ENCODE results near the gene ZC2HC1B.

The ZC2HC1B gene

GRCh38 chr6:143877584-143878271 is 13.5 kb downstream of the ZC2HC1B start:
- no peaks in the 10 kb centered on the region for H3K9me3 ChIP-seq (ENCODE audit: control insufficient read depth, low read length)
- H3K9ac ChIP-seq = no peak overlapping the region
- H3K27me3 ChIP-seq (ENCODE audit: control insufficient read depth, insufficient read depth, low read length) = no peaks in the 10 kb centered on the region
- H3K4me1 ChIP-seq = no peaks in the 10 kb centered on the region
- no peak overlapping the region for H3K4me3 ChIP-seq (ENCODE audit: low read depth, low read length)
- no peak overlapping the region for H3K4me2 ChIP-seq (ENCODE audit: low read length)
- no peaks in the 10 kb centered on the region for H3K79me2 ChIP-seq
- TF ChIP-seq CTCF (IDR thresholded peaks at IDR 0.05) = no peak
- H2AFZ ChIP-seq = no peak overlapping the region
- no peak overlapping the region for H3K27ac ChIP-seq
- no peaks in the 10 kb centered on the region for H3K36me3 ChIP-seq (ENCODE audit: control insufficient read depth, insufficient read depth, low read length)

GRCh38 chr6:143878272-143878760 is 14.0 kb downstream of the ZC2HC1B start:
- H3K79me2 ChIP-seq = no peaks in the 10 kb centered on the region
- H3K27ac ChIP-seq = no peak overlapping the region
- H3K9me3 ChIP-seq (ENCODE audit: control insufficient read depth, low read length) = no peaks in the 10 kb centered on the region
- no peak for TF ChIP-seq CTCF (IDR thresholded peaks at IDR 0.05)
- no peaks in the 10 kb centered on the region for H3K4me1 ChIP-seq
- no peak overlapping the region for H3K4me2 ChIP-seq (ENCODE audit: low read length)
- H3K36me3 ChIP-seq (ENCODE audit: control insufficient read depth, insufficient read depth, low read length) = no peaks in the 10 kb centered on the region
- H3K9ac ChIP-seq = no peak overlapping the region
- H2AFZ ChIP-seq = no peak overlapping the region
- H3K27me3 ChIP-seq (ENCODE audit: control insufficient read depth, insufficient read depth, low read length) = no peaks in the 10 kb centered on the region
- H3K4me3 ChIP-seq (ENCODE audit: low read depth, low read length) = no peak overlapping the region

GRCh38 chr6:143880412-143880811 is 16.1 kb downstream of the ZC2HC1B start:
- Histone ChIP-seq H3K9ac (no peak overlapping the region), H3K9me3 (ENCODE audit: control insufficient read depth, low read length) (no peaks in the 10 kb centered on the region), H3K4me3 (ENCODE audit: low read depth, low read length) (no peak overlapping the region), H3K27ac (no peak overlapping the region), H3K27me3 (ENCODE audit: control insufficient read depth, insufficient read depth, low read length) (no peaks in the 10 kb centered on the region), H3K36me3 (ENCODE audit: control insufficient read depth, insufficient read depth, low read length) (no peaks in the 10 kb centered on the region), H2AFZ (no peak overlapping the region), H3K4me1 (no peaks in the 10 kb centered on the region), H3K4me2 (ENCODE audit: low read length) (no peak overlapping the region), H3K79me2 (no peaks in the 10 kb centered on the region)
- no peak for TF ChIP-seq CTCF (IDR thresholded peaks at IDR 0.05)

GRCh38 chr6:143882401-143882930 is 18.2 kb downstream of the ZC2HC1B start:
- H3K36me3 ChIP-seq (ENCODE audit: control insufficient read depth, insufficient read depth, low read length) = no peaks in the 10 kb centered on the region
- no peak overlapping the region for H2AFZ ChIP-seq
- no peaks in the 10 kb centered on the region for H3K27me3 ChIP-seq (ENCODE audit: control insufficient read depth, insufficient read depth, low read length)
- no peak for TF ChIP-seq CTCF (IDR thresholded peaks at IDR 0.05)
- H3K4me1 ChIP-seq = no peaks in the 10 kb centered on the region
- no peaks in the 10 kb centered on the region for H3K79me2 ChIP-seq
- H3K4me3 ChIP-seq (ENCODE audit: low read depth, low read length) = no peak overlapping the region
- H3K4me2 ChIP-seq (ENCODE audit: low read length) = no peak overlapping the region
- no peak overlapping the region for H3K9ac ChIP-seq
- no peak overlapping the region for H3K27ac ChIP-seq
- H3K9me3 ChIP-seq (ENCODE audit: control insufficient read depth, low read length) = no peaks in the 10 kb centered on the region
